HG03060 (cell line): ENCODE results near the gene REV3L.
"Not testable (repeated sequence)": the region's sequence is repeated elsewhere in the genome, so short reads cannot be mapped to it uniquely, and the experiment has no call there.

Source experiments
- ATAC-seq: cut with Tn5 transposase; IDR thresholded peaks from one replicate; pipeline ENCODE4 v1.9.1; 2021; ENCODE audit warnings: low read depth, moderate number of reproducible peaks; ENCODE audit not compliant: unreplicated experiment

The REV3L gene

DNA sequence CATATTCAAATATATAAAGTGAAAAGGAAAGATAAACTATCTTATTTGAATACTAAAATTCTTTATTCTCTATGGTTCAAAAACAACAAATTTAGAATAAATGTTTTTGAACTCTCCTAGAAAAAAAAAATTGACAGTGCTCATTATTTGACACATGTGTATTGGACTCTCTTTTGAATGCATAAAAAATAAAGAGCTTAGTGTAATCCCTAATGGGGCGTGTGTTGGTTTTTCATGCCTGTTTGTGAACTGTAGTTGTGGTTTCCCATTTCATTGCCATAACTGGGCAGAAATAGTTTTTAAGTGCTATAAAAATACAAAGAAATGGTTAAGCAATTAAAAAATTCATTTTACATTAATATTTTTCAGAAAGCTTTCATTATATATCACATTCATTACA is 101.3 kb downstream of the REV3L start:
- ATAC-seq: no peak

DNA sequence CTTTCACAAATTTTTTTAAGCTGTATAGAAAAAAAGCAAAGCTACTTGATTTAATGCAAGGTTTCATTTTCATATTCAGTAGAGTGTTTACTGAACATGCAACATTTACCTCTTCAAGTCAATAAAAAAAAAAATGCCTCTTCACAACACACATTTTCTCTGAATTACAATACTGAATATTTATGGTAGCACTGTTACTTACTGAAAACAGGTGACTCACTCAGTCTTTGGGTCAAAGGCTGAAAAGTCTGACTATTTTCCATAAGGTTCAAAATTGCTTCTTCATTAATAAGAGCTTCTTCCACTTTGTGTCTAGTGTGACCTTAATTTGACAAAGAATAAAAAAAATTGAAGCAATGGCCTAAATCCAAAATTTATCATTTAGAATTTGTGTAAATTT is 101.9 kb downstream of the REV3L start:
- no peak for ATAC-seq

GRCh38 chr6:111379831-111380230 is 103.2 kb downstream of the REV3L start:
- no peak for ATAC-seq

DNA sequence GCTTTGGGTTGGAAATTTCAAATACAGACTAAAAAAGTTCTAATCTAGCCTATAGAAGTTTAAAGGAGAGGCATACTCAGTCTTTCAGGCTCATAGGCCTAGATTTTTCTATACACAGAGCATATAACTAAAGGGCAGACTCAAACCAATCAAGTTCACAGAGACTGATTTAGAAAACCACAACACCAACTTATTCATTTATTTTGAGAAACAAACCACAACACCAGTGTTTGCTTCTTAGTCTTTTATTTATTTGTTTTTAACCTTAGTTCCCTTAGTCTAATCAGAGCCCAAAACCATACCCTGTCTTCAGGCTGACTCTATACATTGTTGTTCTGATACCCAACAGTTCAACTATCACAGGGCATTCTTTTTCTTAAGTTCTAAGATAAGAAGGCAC is 103.7 kb downstream of the REV3L start:
- ATAC-seq: no peak

- no peak for ATAC-seq
Measured at GRCh38 chr6:111377558-111378120, 105.4 kb downstream of the REV3L start.

GRCh38 chr6:111367393-111368088 is 115.5 kb downstream of the REV3L start:
- no peak for ATAC-seq

DNA sequence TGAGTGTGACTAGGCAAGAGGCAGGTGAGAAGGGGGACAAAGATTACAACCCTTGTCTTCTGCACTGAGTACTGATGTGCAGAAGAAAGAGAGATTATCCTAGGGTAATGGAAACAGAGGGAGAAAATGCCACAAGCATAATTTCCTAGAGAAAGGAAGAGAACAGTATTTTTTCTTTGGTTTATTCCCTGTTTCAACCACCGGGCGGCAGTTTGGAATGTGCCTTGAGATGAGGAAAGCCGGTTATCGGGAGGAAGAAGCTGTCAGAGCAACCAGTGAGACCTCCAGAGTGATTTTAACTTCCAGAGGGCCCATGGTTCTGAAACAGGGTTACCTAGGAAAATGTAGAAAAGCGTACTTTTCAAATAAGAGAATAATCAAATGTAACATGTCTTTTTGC is 121.4 kb downstream of the REV3L start:
- ATAC-seq: no peak

DNA sequence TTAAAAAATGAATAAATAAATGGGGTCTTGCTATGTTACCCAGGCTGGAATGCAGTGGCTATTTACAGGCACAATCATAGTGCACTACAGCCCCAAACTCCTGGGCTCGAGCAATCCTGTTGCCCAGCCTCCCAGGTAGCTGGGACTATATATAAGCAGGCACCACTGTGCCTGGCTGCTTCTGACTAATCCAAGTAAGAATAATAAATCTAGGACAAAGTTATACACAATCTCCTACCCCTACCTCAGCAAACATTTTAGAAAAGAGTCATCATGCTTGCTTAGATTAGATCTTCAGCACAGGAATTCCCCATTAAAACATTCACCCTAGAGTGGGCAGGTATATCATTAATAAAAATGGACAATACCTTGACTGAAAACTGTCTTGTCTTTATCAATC is 124.6 kb downstream of the REV3L start:
- ATAC-seq: no peak

DNA sequence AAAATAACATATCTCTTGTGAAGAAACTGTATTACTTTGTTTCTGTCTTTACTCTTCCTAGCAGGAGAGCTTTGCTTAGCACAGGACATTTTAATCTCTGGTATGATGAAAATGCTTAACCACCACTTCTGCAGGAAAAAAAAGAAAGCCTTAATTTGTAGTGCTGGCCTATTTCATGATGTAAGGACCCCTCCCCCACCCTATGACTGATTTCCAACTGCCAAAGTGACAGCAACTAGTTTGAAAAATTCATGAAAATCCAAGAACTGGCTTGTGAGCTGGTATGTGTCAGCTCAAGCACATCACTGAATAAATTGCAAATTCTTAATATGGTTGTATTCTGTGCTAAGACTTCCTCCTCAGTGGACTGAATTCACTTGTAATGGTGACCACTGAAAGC is 125.3 kb downstream of the REV3L start:
- ATAC-seq: no peak

DNA sequence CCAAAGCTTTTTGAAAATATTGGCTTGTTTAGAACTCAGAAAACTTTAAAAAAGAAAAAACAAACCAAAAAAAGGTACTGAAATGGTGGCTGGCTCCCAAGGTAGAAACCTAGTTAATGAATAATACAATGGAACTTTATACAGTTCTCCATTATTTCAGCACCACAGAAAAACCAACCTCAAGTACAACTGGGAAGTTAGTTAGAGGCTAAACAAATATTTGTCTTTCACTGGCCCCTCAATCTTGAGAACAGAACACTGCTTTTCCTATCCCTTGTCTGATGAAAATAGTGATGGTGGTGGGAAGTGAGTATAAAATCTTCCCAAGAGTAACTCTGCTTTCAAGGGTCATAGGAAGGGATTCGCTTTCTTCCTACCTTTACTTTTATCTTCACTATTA is 126.5 kb downstream of the REV3L start:
- ATAC-seq: no peak

- no peak for ATAC-seq
Measured at GRCh38 chr6:111354758-111355555, 128.1 kb downstream of the REV3L start.

DNA sequence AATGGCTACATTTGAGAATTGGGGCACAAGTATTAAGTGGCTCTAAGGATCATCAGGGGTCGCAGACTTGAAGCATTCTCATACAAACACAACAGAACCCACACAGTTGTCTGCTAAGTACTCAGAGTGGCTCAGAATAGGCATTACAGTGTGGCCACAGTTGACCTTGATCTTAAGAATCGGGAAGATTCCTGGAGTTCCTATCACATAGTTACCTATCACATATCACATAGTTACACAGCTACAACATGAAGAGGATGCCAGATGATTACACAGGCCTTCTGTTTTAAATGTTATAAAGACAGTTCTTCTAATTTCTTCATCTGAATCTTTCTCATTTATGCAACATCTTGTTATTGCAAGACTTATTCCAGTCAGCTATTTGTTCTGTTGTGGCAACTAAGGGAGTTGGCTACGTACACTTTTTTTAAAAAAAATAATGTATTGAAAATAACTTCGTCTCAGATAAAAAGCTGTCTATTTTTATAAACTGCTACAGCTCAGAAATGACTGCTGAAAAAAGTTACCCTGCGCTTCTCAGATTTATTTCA is 129.0 kb downstream of the REV3L start:
- no peak for ATAC-seq

- ATAC-seq: no peak
Measured at GRCh38 chr6:111347589-111347988, 135.4 kb downstream of the REV3L start.

DNA sequence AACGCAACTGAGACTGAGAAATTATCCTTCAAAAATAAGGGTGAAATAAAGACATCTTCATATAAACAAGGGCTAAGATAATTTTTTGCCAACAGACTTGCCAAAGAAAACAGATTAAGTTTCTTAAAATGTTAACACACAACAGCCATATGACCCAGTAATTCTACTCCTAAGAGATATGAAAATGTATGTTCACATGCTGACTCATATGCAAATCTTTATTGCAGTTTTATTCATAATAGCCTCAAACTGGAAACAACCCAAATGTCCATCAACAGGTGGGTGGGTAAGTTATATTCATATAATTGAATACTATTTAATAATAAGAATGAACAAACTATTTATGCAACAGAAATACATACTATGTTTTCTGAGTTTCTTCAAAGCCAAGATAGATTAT is 140.1 kb downstream of the REV3L start:
- ATAC-seq: no peak

DNA sequence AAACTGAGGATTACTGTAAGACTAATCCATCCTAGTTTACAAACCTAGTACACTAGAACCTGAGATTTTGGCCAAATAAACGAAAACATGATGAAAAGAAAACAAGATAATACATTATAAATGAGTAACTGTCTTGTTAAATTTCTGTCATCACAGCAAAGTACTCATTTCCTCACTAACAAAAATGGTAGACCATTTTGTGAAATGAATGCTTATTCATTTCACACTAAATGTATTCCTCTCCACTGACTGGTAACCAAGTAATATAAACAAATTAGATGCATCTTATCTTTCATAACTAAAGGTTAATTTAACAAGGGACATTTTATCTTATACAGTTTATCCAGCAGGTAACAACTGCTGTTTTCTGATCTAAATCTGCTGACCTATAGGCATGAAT is 143.7 kb downstream of the REV3L start:
- ATAC-seq: no peak

DNA sequence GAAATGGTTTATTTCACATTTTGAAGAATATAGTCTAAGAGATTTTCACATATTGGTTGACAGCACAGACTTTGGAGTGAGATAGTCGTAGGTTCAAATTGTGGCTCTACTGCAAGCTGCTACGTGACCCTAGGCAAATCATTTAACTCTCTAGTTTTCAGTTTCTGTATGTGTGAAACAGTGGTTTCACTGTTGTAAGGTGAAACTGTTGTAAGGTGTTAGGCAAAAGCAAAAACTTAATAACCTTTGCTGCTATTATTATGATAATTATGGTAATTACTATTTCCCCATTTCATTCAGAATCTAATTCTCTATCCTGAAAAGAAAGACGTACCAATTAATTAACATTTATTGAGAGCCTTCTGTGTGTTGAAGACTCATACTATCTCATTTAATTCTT is 144.2 kb downstream of the REV3L start:
- ATAC-seq: peak; percentile 98

GRCh38 chr6:111337829-111338236 is 145.2 kb downstream of the REV3L start:
- ATAC-seq: no peak

DNA sequence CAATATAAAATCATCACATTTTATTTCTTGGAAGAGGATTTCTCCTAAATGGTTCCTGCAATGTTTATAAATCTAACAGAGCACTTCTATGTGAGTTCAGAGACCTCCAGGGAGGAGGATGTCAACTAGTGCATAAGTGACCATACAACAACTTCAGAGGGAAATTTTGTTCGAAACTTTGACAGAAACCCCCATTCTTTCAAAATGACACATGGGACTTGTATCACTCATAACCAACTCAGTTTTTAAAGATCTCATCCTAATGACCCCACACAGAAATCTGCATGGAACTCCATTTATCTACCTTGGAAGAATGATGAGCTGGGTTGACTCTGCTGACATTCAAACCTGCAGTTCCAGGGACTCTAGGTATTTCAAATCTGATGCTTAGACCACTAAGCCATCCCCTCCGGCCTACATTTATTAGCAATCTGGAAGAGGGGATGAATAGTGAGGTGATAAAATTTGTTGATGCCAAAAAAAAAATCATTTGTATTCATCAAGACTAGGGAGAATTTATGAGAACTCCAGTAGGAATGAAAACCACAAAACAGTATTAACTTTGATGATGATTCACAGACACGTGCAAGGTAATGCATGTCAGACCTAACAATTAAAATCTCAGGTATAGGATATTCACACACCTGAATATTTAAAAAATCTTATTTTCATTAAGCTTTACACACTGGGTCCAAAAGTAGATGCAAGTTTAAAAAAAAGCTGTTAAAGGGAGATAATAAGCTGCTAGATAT is 153.0 kb downstream of the REV3L start:
- ATAC-seq: no peak

GRCh38 chr6:111326563-111326962 is 156.5 kb downstream of the REV3L start:
- ATAC-seq: no peak

- no peak for ATAC-seq
Measured at GRCh38 chr6:111322145-111322544, 160.9 kb downstream of the REV3L start.

GRCh38 chr6:111307950-111308349 is 175.1 kb downstream of the REV3L start:
- ATAC-seq: not testable (repeated sequence)
